GM19025 (cell line): ENCODE measurements around the gene SNAP29.
"Not testable (repeated sequence)": the region's sequence is repeated elsewhere in the genome, so short reads cannot be mapped to it uniquely, and the experiment has no call there.

Experiments
- ATAC-seq: cut with Tn5 transposase; IDR thresholded peaks from one replicate; pipeline ENCODE4 v1.9.1; 2021; ENCODE audit warnings: mild to moderate bottlenecking, low read depth, moderate library complexity; ENCODE audit not compliant: unreplicated experiment

Gene SNAP29

DNA sequence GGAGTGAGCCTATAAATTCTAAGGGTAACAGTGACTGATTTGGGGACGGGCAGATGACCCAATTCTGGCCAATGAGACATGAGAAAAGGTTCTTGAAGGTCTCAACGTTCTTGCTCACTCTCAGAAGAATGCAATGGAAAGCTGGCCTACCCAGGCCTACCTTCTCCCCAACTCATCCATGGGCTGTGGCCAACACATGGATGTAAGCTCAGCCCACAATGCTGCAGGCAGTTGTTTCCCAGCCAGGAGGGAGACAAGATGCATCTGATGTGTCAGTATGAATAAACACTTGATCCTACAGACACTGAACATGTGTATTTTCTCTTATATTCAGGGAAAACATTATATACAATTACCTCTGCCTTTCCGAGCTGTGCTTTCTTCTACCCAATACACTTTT is 24.6 kb upstream of the SNAP29 start:
- no peak for ATAC-seq

DNA sequence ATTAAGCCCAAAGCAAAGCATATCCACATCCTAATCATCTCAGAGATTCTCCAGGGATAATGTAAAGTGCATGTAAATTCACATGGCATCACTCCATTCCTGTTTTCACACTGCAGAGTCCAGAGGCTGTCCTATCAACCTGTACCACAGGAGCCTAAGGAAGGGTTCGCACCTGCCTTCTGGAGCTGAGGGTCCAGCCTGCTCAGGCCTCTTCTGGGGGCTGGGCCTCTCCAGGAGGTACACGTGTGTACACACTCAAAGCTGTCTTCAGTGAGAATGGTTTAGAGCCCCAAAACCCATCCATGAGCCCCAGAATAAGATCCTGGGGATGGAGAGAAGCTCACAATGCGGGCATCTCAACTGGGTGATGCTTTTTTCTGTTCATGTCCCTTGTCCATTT is 24.1 kb upstream of the SNAP29 start:
- ATAC-seq, result no peak

DNA sequence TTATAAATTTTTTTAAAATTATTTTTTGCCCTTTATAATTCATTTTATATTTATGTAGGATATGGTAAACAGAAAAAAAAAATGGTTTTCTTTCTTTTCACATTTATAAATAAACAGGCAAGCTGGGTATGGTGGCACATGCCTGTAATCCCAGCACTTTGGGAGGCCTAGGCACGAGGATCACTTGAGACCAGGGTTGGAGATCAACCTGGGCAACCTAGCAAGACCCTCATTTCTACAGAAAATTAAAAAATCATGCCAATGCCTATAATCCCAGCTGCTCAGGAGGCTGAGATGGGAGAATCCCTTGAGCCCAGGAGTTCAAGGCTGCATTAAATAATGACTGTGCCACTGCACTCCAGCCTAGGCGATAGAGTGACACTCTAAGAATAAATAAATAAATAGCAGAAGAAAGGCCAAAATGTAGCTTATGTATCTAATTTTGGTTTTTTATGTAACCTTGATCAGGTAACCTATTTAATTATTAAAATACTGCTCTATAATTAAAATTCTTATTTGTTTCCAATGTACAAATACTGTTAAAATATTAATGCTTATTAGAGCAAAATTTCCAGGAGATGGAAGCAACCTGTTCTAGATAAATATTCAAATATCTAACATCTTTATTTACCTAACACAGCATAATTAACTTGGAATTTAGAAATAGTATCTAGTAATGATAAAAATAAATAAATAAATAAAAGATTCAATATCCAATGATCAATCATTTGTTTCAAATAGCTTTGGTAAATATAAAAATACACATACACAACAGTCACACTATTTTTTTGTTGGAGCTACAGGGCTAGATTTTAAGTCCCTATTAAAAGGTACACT is 21.6 kb upstream of the SNAP29 start:
- ATAC-seq, result no peak

DNA sequence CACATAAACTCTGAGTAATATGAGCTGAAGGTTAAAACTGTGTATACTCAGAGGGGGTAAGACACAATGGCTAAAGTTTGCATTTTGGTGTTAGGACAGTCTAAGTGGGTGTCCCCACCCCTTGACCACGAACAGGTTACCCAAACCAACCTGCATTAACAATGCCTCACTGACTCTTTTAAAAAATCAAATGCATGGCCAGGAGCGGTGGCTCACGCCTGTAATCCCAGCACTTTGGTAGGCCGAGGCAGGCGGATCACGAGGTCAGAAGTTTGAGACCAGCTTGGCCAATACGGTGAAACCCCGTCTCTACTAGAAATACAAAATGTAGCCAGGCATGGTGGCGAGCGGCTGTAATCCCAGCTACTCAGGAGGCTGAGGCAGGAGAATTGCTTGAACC is 19.5 kb upstream of the SNAP29 start:
- ATAC-seq, result not testable (repeated sequence)

DNA sequence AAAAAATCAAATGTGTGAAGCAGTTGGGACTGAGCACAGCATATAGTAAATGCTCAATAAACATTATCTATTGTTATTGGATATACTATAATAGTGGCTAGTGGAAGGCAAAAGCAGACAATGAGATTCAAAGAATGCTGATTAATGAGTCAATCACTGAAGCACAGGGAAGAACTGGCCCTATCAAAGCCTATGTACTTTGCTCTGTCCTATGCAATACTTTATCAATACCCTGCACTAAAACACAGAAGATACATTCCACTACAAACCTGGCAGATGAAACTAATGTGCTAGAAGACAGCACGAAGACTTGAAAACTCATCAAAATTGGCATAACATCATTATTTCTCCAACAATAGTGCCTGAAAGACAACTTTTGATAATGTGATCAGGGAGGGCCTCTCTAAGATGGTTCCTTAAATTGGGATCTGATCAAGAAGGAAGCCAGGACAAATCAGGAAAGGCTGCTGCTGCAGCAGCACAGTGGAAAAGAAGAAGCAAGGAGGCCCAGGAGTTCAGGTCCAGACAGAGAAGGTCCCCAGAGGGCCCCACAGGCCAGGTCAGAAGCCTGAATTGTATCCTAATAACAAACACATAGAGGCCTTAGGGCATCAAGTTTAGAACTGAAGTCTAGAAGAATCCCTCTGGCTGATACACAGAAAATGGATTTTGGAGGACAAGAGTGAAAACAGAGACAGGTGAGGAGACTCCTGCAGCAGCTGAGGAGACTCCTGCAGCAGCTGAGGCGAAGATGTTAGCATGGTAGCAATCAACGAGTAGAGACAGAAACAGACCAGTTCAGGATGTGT is 18.8 kb upstream of the SNAP29 start:
- no peak for ATAC-seq

DNA sequence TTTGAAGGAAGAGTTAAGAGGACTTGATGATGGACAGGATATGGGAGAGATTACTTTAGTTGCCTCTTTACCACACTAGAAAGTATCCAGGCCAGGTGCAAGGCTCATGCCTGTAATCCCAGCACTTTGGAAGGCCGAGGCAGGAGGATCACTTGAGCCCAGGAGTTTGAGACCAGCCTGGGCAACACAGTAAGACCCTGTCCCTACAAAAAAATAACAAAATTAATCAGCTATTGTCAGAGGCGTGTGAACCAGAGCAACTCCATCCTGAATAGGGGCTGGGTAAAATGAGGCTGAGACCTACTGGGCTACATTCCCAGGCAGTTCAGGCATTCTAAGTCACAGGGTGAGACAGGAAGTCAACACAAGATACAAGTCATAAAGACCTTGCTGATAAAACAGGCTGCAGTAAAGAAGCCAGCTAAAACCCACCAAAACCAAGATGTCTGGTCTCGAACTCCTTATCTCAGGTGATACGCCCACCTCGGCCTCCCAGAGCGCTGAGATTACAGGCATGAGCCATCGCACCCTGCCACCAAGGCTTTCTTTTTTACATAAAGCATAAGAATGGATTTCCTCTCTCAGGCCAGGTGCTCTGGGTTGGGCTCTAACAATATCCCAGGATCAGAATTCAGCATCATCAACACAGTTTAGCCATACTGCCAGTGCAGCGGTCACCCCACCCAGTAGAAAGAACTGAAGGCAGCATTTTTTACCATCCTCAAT is 18.0 kb upstream of the SNAP29 start:
- no peak for ATAC-seq

DNA sequence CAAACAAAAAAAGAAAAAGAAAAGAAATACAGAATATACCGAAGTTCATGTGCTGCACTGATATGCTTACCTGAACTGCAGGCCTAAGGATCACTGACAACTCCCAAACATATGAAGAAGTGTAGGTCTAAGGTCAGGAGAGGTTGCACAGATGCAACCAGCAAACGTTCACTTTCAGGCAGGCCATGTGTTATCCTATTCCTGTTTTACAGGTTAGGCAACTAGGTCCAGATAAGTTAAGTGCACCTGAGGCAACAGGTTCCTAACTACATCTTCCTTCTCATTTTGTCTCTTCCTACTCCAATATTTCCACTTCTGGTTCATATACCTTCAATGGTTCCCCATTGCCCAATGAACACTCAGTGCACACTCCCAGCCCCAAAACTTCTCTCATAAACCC is 15.3 kb upstream of the SNAP29 start:
- no peak for ATAC-seq

DNA sequence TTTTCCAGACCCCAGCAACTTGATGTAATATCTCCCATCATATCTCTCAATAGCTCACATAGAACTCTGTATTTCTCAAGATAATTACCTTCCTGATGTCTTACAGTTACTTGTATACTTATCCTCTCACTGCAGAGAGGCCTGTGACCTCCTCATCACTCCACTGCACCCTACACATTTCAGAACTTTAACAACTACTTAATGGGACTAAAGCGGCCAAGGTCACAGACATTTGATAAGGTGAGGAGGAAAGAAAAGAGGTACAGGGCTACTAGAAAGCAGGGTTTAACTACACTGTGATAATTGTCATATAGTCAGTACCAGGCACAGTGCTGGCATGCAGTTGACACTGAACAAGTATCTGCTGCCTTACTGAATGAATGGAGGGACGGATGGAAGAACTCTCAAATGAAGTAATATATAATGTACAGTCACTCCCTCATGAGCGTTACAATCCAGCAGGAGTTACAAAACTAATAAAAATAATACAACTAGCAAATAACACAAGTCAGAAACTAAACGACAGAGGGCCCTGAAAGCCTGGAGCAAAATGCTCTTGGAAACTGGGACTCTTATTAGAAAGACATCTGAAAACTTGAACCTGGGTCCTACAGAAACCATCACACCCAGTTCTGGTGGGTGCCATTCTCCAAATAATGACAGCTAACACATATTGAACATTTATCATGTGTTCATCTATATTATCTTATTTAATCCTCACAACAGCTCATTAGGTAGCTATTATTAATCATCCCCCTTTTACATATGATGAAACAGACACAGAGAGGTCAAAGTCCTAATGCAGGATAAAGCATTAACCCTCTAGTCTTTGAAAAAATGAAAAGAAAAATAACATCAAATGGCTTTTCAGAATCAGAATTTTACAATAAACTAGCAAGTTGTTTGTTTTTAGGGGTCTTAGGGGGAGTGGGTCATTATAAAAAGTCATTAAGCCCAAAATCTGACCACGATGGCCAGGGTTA is 14.5 kb upstream of the SNAP29 start:
- ATAC-seq, result no peak

DNA sequence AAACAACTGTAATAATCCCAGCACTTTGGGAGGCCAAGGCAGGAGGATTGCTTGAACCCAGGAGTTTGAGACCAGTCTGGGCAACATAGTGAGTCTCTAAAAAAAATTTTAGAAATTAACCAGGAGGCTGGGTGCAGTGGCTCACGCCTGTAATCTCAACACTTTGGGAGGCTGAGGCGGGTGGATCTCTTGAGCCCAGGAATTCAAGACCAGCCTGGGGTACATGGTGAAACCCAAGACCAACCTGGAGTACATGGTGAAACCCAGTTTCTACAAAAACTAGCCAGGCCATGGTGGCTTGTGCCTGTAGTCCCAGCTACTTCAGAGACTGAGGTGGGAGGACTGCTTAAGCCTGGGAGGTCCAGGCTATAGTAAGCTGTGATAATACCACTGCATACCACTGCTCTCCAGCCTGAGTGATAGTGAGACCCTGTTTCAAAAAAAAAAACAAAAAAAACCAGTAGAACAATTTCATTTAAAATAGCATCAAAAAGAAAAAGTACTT is 11.4 kb upstream of the SNAP29 start:
- ATAC-seq, result no peak

DNA sequence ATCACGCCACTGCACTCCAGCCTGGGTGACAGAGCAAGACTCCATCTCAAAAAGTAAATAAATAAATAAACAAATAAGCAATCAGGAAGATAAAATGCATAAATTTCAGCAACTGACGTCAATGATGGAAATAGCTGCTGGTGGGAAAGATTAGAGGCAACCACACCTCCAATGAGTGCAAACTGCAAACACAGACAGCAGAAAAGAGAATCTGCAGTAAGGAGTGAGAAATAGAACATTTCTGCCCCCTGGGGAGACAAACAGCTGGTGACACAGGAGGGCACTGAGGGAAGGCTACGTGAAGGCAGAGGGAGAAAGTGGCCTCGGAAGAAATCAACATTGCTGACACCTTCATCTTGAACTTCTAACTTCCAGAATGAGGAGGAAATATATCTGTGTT is 6.7 kb upstream of the SNAP29 start:
- ATAC-seq, result no peak

DNA sequence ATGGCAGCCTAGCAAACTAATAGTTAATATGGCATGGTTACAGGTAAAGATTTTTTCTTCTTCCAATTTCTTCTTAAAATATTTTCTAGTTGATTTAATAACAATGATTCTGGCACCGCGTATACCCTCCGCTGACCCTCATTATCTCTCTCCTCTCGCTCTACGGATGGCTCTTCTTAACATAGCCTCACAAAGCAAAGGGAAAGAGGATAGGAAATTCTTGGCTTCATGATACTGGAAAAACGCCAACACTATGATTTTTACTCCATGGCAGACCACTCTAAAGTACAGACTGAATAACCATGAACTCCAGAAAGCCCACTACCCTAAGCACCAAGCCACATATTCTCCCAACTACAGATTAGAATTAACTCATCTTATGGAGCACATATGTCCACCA is 6.3 kb upstream of the SNAP29 start:
- ATAC-seq, result no peak

DNA sequence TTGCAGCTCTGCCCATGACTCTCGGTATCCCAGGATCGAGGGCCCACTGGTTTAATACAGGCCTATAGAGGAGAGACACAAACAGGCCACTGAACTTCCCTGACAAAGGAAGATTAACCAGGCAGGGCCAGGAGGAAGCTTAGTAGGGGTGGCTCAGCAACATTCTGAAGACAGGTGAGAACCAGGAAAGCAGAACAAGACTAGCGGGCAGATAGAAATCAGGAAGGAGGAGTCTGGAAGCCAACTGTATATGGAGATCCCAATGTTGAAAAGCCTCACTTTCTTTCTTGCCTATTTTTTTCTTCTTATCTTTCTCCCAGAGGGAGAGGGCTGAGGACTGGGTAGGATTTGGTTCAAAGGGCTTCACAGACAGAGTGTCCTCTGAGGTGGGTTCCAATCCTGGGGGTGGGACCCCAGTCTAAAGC is 5.6 kb upstream of the SNAP29 start:
- no peak for ATAC-seq

DNA sequence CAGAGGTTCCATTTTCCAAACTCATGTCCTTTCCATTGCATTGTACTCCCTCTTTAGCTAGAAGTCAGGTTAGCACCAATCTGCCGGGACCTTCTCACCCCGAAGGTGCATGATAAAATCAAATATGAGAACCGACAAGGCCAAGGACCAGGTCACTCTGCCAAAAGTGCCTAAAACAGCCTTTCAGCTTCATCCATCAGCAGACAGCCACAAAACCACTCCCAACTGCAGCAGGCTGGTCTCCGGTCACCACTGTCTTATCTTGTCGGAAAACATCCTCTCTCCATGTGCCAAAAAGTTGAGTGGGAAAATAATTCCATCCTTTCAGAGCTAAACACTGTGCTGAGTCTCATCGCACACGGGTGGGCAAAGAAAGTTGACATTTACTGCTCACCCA is 1.6 kb upstream of the SNAP29 start:
- no peak for ATAC-seq

DNA sequence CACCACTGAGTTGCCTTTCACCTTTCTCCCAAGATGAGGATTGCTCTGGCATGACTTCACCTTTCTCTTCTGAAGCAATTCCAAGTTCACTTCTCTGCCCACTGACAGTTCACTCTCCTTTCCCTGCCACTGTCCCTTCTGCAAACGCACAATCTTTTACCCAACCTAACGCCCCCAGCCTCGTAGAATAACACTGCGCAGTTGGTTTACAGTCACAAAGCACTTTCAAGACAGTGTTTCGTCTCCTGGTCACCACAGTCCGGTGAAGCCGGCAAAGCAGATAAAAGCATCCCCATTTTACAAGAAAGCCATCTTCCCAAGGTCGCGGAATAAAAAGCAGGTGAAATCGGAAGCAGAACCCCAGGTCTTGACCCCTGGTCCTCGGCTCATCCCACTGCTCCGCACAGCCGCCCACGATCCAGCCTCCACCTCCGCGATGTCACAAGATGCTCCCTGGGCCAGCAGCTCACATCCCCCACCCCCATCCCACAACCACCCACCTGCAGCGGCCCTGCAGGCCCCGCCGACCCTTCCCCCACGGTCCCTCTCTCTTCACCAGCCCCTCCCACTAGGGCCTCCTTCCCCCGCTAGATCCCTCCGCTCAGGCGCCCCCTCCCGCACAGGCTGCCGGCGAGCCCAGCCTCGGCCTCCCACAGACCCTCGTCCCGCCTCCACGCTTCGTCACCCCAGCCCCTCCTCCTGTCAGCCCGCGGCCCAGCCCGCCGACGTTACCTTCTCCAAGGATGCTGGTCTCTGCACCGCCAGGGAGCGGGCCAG is 781 bp upstream of the SNAP29 start:
- ATAC-seq, result peak; percentile 44

DNA sequence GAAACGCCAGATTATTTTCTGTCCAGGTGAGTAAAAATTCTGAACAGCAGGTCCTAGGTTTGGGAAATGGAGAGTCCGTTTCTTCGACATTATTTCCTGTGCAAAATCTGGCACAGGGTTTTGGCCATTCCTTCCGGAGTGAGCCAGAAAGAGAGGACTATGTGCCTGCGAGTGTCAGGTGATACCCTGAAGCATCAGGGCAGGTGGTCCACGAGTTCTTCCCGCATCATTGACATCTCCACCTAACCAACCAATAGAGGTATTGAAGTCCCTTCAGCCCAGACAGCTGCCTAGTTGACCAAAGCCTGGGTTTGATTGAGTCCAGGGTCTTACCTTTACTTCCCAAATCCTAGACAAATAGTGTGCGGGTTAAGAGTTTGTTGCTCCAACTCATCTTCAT is 808 bp downstream of the SNAP29 start:
- ATAC-seq, result no peak

DNA sequence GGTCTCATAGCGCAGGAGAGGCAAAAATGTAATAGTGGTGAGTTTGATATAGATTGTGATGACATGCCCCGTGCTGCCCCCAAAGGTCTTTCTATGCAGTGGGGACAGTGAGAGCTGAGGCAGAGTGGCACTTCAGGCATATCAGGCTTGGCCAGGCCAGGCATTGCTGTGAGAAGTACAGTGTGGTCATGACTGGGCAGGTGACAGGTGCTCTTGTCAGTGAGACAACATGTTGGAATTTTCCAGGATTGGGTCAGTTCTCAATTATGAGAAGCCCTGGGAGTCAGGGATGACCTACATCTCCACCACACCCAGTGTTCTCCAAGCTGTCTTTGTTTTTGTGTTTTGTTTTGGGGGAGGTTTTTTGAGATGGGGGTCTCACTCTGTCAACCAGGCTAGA is 3.7 kb downstream of the SNAP29 start:
- ATAC-seq, result no peak

DNA sequence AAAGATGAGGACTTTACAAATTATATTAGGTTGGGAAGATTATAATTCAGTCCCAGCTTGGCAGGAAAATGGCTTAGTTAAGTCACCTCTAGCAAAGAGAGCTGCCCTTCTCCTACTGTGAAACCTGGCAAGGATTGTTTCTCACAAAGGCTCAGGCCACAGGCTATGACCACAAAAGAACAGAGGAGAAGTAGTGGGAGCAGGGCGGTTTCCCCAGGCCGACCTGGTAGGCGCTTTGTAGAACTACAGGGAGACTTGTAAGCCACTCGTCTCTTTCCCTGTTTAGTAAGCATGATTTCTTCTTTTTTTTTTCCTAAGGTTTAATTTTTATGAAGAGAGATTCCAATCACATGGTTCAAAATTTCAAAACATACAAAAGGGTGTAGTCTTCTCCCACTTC is 4.6 kb downstream of the SNAP29 start:
- ATAC-seq, result no peak

DNA sequence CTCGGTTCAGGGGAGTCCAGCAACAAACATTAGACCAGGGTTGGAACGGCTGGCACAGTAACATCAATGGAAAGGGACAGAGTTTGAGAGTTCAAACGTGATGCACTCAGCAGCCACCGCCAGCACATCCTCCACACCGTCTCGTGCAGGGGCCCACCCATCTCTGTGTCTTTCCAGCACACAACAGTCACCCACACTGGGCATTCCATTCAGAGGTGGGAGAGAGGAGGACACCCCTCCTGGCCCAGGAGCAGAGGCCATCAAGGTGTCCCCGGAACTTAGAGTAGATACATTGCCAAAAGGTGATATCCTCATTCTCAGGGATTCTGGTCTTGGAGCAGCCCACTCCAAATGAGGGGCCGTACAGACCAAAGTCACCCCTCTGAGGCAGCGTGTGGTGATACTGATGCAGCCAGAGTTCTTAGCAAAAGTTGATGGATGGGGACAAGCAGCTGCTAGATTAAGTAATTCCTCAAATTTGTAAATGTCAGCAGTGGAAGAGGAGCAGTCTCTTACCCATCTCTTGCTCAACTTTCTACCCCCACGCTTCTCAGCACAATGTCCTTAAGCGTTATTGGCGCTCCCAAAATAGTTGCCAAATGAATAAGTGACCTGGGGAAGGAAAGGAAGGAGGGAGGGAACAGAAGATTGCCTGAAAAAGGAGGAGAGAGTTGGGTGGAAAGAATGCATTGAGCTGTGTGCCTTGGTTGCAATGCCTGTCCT is 5.5 kb downstream of the SNAP29 start:
- ATAC-seq, result no peak
